NCI-H1694 (cell line): ENCODE results near the gene B4GAT1.
"Not testable (repeated sequence)": the region's sequence is repeated elsewhere in the genome, so short reads cannot be mapped to it uniquely, and the experiment has no call there.

Experiments
- DNase-seq: peaks from one replicate; lab custom pipeline; 2025; lab: John Stamatoyannopoulos, UW

Gene B4GAT1

GRCh38 chr11:66363187-66363601, 15.8 kb upstream of the B4GAT1 start:
- no peak for DNase-seq

- no peak for DNase-seq
These were observed 15.2 kb upstream of the B4GAT1 start for GRCh38 chr11:66362481-66363147.

GRCh38 chr11:66361502-66361941, 14.1 kb upstream of the B4GAT1 start:
- DNase-seq = no peak

- DNase-seq = no peak
These were observed 13.1 kb upstream of the B4GAT1 start for GRCh38 chr11:66360406-66361073.

GRCh38 chr11:66359662-66360087, 12.2 kb upstream of the B4GAT1 start:
- DNase-seq = no peak

- not testable (repeated sequence) for DNase-seq
These were observed 3.3 kb upstream of the B4GAT1 start for GRCh38 chr11:66350560-66351235.

- no peak for DNase-seq
These were observed 1.6 kb upstream of the B4GAT1 start for GRCh38 chr11:66349084-66349386.

GRCh38 chr11:66346476-66347424, 679 bp downstream of the B4GAT1 start:
- no peak for DNase-seq

GRCh38 chr11:66345316-66345649, 2.1 kb downstream of the B4GAT1 start:
- no peak for DNase-seq

- DNase-seq = peak; percentile 83
These were observed 2.7 kb downstream of the B4GAT1 start, which contains the start of gene BRMS1 for GRCh38 chr11:66344550-66345315. BRMS1 (minus strand) TSS chr11:66345104; CDS start chr11:66342234, 2,870 bp downstream.

- no peak for DNase-seq
These were observed 4.3 kb downstream of the B4GAT1 start for GRCh38 chr11:66343176-66343575.

GRCh38 chr11:66341502-66342126, 5.8 kb downstream of the B4GAT1 start:
- DNase-seq = no peak

- no peak for DNase-seq
These were observed 6.6 kb downstream of the B4GAT1 start for GRCh38 chr11:66340596-66341501.

- no peak for DNase-seq
These were observed 7.5 kb downstream of the B4GAT1 start for GRCh38 chr11:66339686-66340483.

- DNase-seq = no peak
These were observed 8.2 kb downstream of the B4GAT1 start for GRCh38 chr11:66339162-66339675.

- no peak for DNase-seq
These were observed 8.9 kb downstream of the B4GAT1 start for GRCh38 chr11:66338276-66339161.

- no peak for DNase-seq
These were observed 10.1 kb downstream of the B4GAT1 start for GRCh38 chr11:66337103-66337899.
